Measurements from ENCODE around the gene SHROOM3.
"Not testable (repeated sequence)": the region's sequence is repeated elsewhere in the genome, so short reads cannot be mapped to it uniquely, and the experiment has no call there.

Gene SHROOM3

DNA sequence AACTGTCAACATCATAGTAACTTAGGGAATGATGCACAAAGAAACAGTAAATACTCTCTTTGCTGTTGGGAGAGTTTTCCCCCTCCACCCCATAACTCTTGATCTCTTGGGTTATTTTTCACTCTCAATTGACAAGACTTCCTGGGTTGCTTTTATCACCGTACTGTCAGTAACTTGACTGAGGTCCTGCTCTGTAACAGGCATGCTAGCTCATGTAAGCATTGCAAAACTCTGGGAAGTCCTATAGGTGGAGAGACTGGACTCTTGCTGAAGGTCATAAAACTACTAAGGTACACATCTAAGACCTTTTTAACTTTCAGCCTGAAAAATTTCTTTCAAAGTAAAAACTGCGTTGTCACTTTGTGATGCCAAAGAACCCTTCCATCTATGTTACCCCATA lies 10.9 kb downstream of the SHROOM3 start:
- no peak for DNase-seq (ENCODE audit: low spot score)

DNA sequence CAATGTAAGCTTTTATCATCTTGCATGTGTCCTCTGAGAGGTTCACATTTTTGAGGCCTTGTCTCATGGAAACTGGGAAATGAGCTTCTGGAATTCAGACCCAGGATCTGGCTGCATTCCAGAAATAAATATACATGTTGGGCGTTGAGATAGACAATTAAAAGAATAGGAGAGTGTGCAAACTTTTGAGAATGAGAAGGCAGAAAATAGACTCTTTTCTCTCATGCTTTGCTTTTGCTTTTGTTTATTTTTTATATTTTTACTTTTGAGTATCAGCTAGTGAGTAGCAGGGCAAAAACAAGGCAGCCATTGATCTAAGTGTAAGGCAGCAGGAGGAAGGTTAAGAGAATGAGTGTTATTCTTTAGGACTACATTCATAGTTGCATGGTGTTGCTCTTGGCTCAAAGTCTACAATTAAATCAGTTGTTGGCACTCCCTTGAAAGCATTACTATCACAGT lies 12.4 kb downstream of the SHROOM3 start:
- DNase-seq (ENCODE audit: low spot score), result no peak

DNA sequence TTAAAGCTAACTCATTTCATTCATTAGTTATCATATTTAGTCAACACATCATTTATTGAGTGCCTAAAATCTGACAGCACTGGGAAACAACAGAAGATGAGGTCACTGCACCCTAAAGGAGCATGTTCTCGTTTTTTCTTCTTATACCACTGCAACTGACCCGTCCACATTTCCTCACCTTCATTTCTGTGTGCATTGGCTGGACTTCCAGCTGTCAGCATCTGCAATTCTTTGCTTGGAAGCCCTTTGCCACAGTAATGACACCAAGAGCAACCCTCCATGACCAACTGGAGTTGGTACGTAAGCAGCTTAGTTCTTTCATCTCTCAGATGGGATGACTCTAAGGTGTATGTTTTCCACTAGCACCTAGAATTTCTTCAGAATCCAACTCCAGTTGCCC lies 13.2 kb downstream of the SHROOM3 start:
- DNase-seq (ENCODE audit: low spot score), result no peak

DNA sequence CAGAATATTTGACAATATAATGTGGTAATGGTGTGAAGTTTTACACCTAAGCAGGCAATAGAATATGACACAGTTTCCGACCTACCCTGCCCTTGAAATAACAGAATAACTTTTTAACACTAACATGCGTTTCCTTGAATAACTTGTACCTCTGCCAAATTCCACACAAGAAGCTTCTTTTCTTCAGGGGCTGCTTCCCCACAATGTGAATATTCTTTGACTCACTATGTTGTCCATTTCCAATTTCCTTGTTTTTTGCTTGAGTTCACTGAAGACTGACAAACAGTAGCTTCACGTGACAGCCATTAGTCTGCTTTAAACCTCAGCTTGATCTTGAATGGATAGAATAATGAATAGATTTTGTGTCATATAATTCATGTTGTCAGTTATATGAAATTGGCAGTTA lies 14.3 kb downstream of the SHROOM3 start:
- no peak for DNase-seq (ENCODE audit: low spot score)

DNA sequence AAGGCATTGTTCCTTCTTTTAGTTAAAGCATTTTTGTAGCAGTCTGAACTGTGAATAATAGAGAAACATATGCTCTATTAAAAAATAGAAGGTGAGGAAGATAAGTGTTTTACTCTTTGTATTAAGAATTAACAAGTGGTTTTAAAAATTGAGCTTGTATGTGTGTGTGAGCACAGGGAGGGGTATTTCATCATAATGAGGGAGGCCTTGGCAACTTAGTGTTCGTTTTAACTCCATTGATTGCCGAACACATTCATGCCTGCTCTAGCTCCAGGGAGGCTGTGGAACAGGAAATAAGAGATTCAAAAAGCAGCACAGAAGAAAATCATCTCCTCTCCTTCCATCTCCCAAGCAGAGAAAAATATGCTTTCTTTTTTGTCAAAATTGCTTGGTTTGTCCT lies 14.8 kb downstream of the SHROOM3 start:
- no peak for DNase-seq (ENCODE audit: low spot score)

DNA sequence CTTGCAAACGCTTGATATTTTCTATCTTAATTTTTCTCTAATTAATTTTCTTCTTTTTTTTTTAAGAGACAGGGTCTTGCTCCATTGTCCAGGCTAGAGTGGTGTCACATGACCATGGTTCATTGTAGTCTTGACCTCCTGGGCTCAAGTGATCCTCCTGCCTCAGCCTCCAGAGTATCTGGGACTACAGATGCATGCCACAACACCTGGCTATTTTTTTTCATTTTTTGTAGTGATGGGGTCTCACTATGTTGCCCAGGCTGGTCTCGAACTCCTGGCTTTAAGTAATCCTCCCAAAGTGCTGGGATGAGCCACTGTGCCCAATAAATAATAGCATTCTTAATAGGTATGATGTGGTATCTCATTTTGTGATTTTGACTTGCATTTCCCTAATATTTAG lies 18.2 kb downstream of the SHROOM3 start:
- DNase-seq (ENCODE audit: low spot score), result no peak

DNA sequence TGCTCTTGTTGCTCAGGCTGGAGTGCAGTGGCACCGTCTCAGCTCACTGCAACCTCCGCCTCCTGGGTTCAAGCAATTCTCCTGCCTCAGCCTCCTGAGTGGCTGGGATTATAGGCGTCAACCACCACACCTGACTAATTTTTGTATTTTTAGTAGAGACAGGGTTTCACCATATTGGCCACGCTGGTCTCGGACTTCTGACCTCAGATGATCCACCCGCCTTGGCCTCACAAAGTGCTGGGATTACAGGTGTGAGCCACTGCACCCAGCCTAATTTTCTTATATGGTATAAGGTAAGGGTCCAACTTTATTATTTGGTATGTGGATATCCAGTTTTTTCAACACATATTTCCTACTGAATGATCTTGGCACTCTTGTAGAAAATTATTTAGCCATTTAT lies 19.0 kb downstream of the SHROOM3 start:
- DNase-seq (ENCODE audit: low spot score), result not testable (repeated sequence)

DNA sequence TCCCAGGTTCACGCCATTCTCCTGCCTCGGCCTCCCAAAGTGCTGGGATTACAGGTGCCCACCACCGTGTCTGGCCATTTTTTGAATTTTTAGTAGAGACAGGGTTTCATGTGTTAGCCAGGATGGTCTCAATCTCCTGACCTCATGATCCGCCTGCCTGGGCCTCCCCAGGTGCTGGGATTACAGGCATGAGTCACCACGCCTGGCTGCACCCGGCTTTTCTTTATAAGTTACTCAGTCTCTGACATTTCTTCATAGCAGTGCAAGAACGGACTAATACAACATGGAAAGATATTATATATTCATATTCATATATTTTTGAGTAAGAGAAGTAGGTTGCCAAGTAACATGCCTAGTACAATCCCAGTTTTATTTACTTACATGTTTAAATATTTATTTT lies 22.9 kb downstream of the SHROOM3 start:
- DNase-seq (ENCODE audit: low spot score), result no peak

DNA sequence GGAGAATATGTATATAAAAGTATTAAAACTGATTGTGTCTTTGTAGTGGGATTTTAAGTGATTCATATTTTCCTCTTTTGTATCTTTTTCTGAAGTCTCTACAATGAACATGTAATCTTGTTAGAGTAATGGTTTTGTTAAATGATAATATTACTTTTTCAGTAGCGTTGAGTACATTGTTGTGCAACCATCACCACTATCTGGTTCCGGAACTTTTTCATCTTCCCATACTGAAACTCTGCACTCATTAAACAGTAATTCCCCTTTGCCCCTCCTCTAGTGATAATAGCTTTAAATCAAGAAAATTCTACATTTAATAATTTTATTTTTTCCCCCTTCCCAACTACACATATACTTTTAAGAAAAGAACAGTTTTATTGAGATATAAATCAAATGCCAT lies 23.3 kb downstream of the SHROOM3 start:
- DNase-seq (ENCODE audit: low spot score), result no peak

DNA sequence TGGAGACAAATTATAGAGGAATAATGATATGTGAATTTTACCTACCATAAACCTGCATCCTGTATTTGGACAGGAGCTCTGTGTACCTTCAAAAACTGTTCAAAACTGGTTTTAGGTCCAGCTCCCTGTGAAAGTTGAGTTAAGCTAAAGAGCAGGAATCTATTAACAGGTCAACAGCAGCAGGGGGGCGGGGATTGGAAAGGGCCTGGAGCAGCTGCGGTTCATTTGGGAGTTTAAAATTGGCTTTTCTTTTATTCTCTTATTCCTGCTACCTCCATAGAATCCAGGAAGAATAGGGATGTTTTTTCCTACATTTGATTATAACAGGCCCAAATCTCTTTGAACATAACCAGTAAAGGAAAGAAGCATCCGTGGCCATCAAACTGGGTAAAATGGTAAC lies 23.8 kb downstream of the SHROOM3 start:
- no peak for DNase-seq (ENCODE audit: low spot score)

DNA sequence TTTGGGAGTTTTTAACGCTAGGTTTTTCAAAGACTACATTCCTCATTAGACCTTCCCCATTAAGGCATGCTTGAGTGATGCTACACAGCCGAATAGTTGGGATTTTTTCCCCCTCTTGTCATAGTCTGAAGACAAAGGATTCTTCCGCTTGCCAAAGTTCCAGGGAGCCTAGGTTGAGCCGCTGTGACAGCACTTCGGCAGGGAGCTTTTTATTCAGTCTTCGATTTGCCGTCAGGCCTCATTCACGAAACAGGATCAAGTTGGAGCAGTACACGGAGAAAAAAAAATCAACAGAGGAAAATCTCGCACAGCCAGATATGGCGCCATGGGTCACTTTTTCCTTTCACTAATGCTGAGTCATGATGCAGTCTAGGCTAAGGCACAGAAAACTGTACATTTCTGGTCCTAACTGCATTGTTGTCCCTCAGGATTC lies 24.3 kb downstream of the SHROOM3 start:
- no peak for DNase-seq (ENCODE audit: low spot score)

DNA sequence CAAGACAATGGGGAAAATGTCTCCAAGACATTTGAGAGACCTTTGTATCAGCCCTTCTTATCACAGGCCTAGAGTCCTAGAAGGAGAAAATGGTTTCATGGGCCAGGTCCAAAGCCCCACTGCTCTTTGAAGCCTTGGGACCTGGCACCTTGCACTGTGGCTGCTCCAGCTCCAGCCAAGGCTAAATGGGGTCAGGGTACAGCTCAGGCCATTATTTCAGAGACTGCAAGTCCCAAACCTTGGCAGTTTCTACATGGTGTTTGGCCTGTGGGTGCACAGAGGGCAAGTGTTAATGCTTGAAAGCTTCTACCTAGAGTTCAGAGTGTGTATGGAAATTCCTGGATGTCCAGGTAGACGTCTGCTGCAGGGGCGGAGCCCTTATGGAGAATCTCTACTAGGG lies 28.5 kb downstream of the SHROOM3 start:
- DNase-seq (ENCODE audit: low spot score), result no peak

DNA sequence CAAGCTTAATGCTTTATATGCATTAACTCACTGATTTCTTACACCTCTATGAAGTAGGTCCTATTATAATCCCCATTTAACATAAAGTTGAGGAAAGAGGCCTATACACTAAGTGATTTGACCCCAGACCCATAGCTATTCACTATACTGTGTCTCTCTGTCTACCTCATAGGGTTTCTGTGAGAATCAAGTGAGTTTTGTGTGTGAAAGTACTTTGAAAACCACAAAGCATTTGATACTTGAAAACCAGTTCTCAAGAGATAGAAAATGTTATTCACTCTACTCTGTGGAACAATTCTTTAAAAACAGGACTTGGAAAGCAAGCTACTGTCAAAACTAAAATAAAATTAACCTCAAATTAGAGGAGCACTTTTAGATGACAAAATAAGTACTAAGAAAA lies 35.0 kb downstream of the SHROOM3 start:
- no peak for DNase-seq (ENCODE audit: low spot score)

DNA sequence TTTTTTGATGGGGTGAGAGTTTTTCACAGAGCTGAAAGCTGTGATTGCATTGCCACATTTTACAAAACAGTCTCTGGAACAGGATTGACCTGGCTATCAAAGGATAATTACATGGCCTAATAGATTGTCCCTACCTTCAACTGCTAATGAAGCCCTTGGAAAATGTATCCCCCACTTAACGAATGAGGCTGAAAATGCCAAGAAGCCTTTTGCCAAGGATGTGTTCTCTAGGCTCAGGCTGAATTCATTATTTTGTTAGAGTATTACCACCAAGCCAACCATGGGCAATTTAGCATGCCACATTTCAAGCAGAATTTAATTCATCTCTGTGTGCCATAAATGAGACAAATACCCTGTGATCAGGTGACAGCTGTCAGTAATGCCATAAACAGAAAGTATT lies 35.5 kb downstream of the SHROOM3 start:
- DNase-seq (ENCODE audit: low spot score), result no peak

DNA sequence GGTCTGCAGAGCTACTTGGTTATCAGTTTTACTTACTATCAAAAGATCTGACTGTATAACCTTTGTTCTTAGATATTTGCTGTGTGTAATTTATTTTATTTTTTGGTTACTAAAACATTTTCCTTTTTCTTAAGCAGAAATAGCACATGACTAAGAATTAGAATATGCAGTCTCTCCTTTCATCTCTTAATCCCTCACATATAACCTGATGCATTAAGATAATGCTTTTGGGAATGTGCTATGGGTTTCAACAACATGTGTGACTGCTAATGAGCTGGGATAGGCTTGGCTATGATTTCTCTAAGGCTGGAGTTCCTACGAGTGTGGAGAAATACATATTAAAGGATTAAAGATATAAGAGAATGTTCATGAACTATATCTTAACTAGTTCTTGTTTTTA lies 41.5 kb downstream of the SHROOM3 start:
- DNase-seq (ENCODE audit: low spot score), result no peak

DNA sequence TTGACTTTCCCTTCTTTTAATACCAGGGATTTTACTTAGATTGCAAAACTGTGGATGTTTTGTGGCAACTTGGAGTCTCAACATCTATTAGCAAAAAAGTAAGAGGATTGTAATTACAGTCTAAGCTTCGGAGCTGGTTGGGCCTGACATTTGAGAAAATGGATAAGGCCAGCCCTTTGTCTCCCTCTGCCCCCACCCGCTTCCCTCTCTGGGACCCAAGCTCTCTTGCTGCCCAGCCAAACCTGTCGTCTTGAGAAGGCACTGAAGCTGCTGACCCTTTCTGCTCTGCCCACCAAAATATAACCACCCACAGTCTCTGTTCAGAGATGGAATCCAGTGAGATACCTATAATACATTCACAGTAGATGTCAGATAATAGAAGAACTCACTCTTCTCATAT lies 49.6 kb downstream of the SHROOM3 start:
- no peak for DNase-seq (ENCODE audit: low spot score)

DNA sequence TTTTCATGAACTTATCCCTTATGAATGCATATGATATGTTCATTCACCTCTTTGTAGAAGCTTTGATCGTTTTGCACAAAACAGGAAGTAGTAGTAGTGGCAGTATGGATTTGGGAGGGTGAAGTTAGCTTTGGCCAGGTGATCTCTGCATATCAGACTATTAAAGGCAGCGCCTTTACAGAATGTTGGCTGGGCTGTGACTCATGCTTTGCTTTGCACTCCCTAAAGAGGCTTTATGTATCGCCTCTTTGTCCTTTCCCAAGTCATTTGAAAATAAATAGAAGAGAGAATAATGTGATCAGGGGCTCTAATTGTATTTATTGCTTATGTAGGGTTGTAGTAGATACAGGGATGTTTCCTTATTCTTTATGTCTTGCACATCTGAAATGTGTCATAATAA lies 50.4 kb downstream of the SHROOM3 start:
- no peak for DNase-seq (ENCODE audit: low spot score)

DNA sequence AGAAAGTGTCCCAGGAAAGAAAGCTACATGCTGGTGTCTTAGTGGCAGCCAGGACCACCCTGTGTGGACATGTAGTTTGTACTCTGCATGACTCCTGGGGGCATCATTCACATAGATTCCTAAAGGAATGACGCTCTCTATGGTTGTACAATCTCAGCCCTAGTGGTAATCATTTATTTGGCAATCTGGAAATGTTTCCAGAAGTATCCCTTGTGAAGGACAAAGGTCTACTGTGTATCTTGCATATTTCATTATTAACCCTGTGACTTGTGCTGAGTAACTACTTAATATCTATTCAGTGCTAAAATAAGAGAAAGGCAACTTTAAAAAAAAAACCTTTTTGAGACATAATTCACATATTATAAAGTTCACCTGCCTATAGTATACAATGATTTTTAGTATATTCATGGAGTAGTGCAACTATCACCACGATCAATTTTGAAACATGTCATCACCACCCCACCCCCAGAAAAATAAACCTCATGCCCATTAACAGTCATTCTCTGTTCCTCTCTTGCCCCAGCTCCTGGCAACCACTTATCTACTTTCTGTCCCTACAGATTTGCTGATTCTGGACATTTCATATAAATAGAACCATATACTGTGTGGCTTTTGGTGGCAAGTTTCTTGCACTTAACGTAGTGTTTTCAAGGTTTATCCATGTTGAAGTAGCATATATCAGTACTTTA lies 51.7 kb downstream of the SHROOM3 start:
- DNase-seq (ENCODE audit: low spot score), result no peak

DNA sequence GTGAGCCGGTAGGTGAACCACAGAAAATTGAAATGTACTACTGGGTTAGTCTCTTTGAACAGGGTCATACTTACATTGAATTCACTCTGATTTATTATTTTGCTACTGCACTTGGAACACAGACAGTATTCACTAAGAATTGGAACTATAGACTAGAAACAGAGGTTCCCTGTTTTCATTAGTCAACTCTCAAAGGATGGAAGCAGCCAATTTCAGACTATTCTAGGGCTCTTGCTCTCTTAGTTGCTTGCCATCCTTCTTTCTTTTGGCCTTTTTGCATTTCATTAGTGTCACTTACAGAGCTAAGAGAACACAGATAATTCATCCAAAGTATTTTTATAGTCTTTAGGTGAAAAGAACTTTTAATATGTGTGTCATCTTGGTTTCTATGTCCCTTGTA lies 52.6 kb downstream of the SHROOM3 start:
- DNase-seq (ENCODE audit: low spot score), result no peak

DNA sequence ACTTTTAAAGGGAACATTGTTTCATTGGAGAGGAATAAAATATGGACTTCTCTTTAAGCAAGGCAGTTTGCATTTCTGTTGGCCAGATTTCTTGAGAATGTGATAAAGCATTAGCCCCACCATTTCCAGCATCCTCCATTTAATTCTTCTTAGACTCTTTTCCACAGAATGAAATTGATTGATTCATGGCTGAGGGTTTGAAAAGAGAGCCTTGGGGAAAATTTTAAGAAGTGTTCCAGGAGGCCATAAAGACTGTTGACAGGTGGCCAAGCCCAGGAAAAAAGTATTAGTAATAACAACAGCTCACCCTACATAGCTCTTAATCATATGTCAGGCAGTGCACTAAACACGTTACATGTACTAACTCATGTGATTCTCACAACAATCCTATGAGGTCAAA lies 53.4 kb downstream of the SHROOM3 start:
- no peak for DNase-seq (ENCODE audit: low spot score)

DNA sequence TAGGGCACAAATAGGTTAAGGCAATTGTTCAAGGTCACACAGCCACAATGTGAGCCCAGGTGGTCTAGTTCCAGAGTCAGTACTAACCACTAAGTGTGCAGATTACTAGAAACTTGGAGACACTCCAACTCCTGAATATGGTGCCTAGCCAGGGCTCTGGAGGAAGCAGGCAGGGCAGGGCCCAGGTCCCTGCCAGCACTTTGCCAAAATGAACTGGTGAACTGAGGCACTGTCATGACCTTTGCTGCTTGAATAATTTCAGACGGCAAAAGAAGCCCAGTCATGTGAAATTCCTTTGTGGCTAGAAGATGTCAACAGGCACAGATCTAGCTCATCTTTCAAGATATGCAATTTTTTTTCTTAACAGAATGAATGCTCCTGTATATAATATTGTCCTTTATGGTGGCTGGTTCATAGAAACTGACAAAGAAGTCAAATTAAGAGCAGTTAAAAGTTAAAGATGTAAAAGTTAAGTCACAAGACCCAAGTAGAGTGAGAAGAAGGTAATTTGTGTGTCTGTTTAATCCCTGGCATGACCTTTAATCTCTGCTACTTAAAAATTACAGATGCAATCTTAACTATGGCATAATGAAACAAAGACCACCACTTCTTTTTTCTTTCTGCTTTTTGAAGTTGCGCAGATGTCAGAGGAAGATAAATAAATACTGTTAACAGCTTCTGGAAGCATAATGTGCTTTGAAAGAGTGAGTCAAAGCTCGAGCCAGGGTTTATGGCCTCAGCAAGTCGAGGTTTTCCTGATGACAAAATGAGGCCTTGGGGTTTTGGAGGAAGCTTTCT lies 54.1 kb downstream of the SHROOM3 start:
- no peak for DNase-seq (ENCODE audit: low spot score)

DNA sequence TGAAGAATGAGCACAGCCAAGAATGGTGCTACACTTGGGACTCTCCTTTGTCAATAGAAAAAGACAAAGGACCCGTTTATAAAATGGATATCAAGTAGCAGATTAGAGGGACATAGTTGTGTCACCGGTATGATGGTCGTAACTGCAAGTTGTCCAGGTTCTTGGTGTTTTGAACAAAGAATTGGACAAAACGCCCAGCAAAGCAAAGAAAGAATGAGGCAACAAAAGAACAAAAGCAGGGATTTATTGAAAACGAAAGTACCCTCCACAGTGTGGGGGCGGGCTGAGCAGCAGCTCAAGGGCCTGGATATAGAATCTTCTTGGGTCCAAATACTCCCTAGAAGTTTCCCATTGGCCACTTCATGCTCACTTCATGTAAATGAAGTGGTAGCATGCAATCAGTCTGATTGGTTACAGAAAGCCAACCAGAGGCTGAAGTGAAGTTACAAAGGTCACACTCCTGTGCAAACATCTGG lies 54.7 kb downstream of the SHROOM3 start:
- no peak for DNase-seq (ENCODE audit: low spot score)

DNA sequence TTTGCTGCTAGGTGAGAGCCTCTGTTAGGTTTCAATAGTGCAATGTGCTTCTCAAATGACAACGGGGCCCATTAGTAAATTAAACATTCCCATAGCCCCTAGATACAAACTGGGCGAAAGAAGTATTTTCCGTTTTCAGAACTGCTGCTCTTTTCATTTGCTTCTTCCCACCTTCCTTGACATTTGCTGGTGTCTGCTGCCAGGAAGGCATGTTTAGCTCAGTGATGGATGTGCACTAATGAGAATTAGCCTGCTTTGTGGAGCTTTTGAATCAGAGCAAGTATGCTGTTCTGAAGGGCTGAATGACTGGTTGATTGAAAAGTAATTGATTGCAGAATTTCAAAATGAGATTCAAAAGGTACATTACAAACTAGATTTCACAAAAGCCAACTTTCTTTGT lies 57.0 kb downstream of the SHROOM3 start:
- no peak for DNase-seq (ENCODE audit: low spot score)

DNA sequence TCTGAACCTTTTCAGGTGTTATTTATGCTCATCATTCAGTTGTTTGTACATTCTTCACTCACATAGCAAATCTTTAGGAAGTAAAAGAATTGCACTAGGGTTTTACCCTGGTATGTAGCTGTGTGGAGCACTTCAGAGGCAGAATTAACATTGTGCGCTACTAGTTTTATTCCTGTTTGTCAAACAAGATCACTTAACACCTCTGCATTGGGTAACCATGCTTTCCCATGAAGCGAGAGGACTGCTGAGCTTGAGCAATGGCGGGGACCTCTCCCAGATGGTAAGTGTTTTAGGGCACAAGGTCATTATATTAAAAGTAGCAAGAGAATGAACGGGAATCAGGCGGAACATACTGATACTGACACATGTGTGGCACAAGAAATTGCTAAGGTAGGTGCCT lies 59.2 kb downstream of the SHROOM3 start:
- no peak for DNase-seq (ENCODE audit: low spot score)

Measured in left forelimb (tissue), 1 donor.